H1 (cell line): ENCODE data around the gene MBD4. TPM values are rescaled to one million over a fixed set of nuclear protein-coding genes. Genes with fewer than 3 reads are reported as not detected.
"Not testable (repeated sequence)": the region's sequence is repeated elsewhere in the genome, so short reads cannot be mapped to it uniquely, and the experiment has no call there.

Source experiments
- CTCF ChIA-PET: fragments of 300-600 bp; sonication (Branson Sonifier 250); formaldehyde crosslinking; loops from one replicate; lab custom pipeline; 2021; ENCODE audit not compliant: partially characterized antibody; lab: Charles Lee
- POLR2A ChIA-PET: fragments of 300-600 bp; sonication (Branson Sonifier 250); formaldehyde crosslinking; loops from one replicate; lab custom pipeline; 2021; ENCODE audit warnings: inconsistent platforms; ENCODE audit not compliant: partially characterized antibody; lab: Charles Lee
- DNase-seq, 2 experiments: peaks; one replicate each; pipeline versions ENCODE4 v3.0.0 to v3.0.0-alpha.2; 2010 to 2022; ENCODE audit warnings: low spot score in 2 of 2, low read depth in 1 of 2, mixed read lengths in 1 of 2
- FAIRE-seq: peaks from 2 replicates; lab custom pipeline; 2011; peaks lifted over from hg19 to GRCh38; lab: Jason Lieb, UNC
- H2AFZ ChIP-seq: 2 replicates; pipeline ENCODE4 v1.8.1; 2012; ENCODE audit warnings: low read length, inconsistent platforms
- H2AK5ac ChIP-seq: 2 replicates; pipeline ENCODE4 v1.6.1; 2013; ENCODE audit warnings: low read depth, low read length
- H2BK120ac ChIP-seq: replicated peaks from 2 replicates; pipeline ENCODE3; 2013; ENCODE audit warnings: low read depth, low read length, inconsistent platforms
- H2BK12ac ChIP-seq: 2 replicates; pipeline ENCODE4 v1.6.1; 2013; ENCODE audit warnings: low read depth, low read length
- H2BK15ac ChIP-seq: 2 replicates; pipeline ENCODE4 v1.6.1; 2013; ENCODE audit warnings: low read length
- H2BK20ac ChIP-seq: 2 replicates; pipeline ENCODE4 v1.6.1; 2013; ENCODE audit warnings: low read length
- H2BK5ac ChIP-seq: 2 replicates; pipeline ENCODE4 v1.6.1; 2013; ENCODE audit warnings: low read depth, low read length
- H3K14ac ChIP-seq: 2 replicates; pipeline ENCODE4 v1.6.1; 2013; ENCODE audit warnings: inconsistent platforms; ENCODE audit not compliant: insufficient read length
- H3K18ac ChIP-seq: 2 replicates; pipeline ENCODE4 v1.6.1; 2013; ENCODE audit warnings: low read length; ENCODE audit errors: extremely low read depth
- H3K23ac ChIP-seq: 2 replicates; pipeline ENCODE4 v1.6.1; 2013; ENCODE audit warnings: inconsistent platforms; ENCODE audit not compliant: insufficient read length
- H3K23me2 ChIP-seq: 2 replicates; pipeline ENCODE4 v1.6.1; 2013; ENCODE audit warnings: low read depth, low read length
- H3K27ac ChIP-seq: 2 replicates; pipeline ENCODE4 v1.6.1; 2011; ENCODE audit warnings: low read depth, low read length, inconsistent platforms
- H3K27me3 ChIP-seq, 4 experiments: replicated peaks in 1 of 4; 1 replicate in 1 of 4; 2 replicates in 3 of 4; pipeline versions ENCODE4 v1.6.1 to v1.8.1; 2011 to 2013; ENCODE audit warnings: low read length in 3 of 4, mild to moderate bottlenecking in 3 of 4, inconsistent platforms in 2 of 4, mixed read lengths in 2 of 4, moderate library complexity in 1 of 4; ENCODE audit not compliant: control insufficient read depth in 3 of 4, insufficient read depth in 3 of 4; ENCODE audit errors: extremely low read depth in 1 of 4
- H3K36me3 ChIP-seq, 4 experiments: 2 replicates each; pipeline versions ENCODE4 v1.6.1 to v1.8.1; 2011 to 2013; ENCODE audit warnings: mild to moderate bottlenecking in 4 of 4, low read length in 3 of 4, moderate library complexity in 2 of 4, control low read depth in 1 of 4, inconsistent platforms in 1 of 4; ENCODE audit not compliant: insufficient read depth in 4 of 4, control insufficient read depth in 2 of 4
- H3K4ac ChIP-seq: replicated peaks from 2 replicates; pipeline ENCODE3; 2013; ENCODE audit warnings: low read length, low read depth, mixed read lengths, inconsistent platforms; ENCODE audit not compliant: insufficient read length
- H3K4me1 ChIP-seq, 4 experiments: replicated peaks in 1 of 4; 1 replicate in 1 of 4; 2 replicates in 3 of 4; pipeline versions ENCODE4 v1.6.1 to v1.8.1; 2011 to 2013; ENCODE audit warnings: low read length in 3 of 4, inconsistent platforms in 2 of 4, mixed read lengths in 1 of 4; ENCODE audit not compliant: insufficient read depth in 4 of 4, control insufficient read depth in 3 of 4
- H3K4me2 ChIP-seq, 2 experiments: 2 replicates each; pipeline versions ENCODE4 v1.6.1 to v1.8.1; 2011 to 2013; ENCODE audit warnings: low read depth in 2 of 2, low read length in 2 of 2, control low read depth in 1 of 2, inconsistent platforms in 1 of 2, mild to moderate bottlenecking in 1 of 2; ENCODE audit not compliant: insufficient read depth in 1 of 2
- H3K4me3 ChIP-seq, 4 experiments: fragments of 200-600, 300-600 bp in 1 of 4; sonication (generic), shearing (Covaris generic), sonication (Bioruptor Twin) in 1 of 4; 2 replicates each; pipeline versions ENCODE4 v1.5.1 to v1.8.1; 2011 to 2016; ENCODE audit warnings: low read length in 4 of 4, low read depth in 3 of 4, control low read depth in 2 of 4, inconsistent platforms in 2 of 4, mild to moderate bottlenecking in 2 of 4, mixed read lengths in 1 of 4, moderate library complexity in 1 of 4; ENCODE audit not compliant: insufficient read depth in 2 of 4; ENCODE audit errors: extremely low read depth in 1 of 4
- H3K56ac ChIP-seq: replicated peaks from 2 replicates; pipeline ENCODE3; 2013; ENCODE audit warnings: low read depth, mild to moderate bottlenecking, mixed read lengths, low read length, inconsistent platforms; ENCODE audit not compliant: insufficient read length
- H3K79me1 ChIP-seq: 2 replicates; pipeline ENCODE4 v1.6.1; 2013; ENCODE audit warnings: low read depth, low read length, control low read depth
- H3K79me2 ChIP-seq, 2 experiments: 2 replicates each; pipeline versions ENCODE4 v1.6.1 to v1.8.1; 2012 to 2013; ENCODE audit warnings: low read length in 2 of 2, mild to moderate bottlenecking in 2 of 2, inconsistent platforms in 1 of 2; ENCODE audit not compliant: insufficient read depth in 2 of 2, control insufficient read depth in 1 of 2
- H3K9ac ChIP-seq, 4 experiments: replicated peaks in 1 of 4; 1 replicate in 1 of 4; 2 replicates in 3 of 4; pipeline versions ENCODE4 v1.6.1 to v1.8.1; 2011 to 2013; ENCODE audit warnings: low read depth in 3 of 4, low read length in 3 of 4, control low read depth in 2 of 4, mild to moderate bottlenecking in 2 of 4, moderate library complexity in 2 of 4, inconsistent platforms in 1 of 4; ENCODE audit errors: extremely low read depth in 1 of 4
- H3K9me3 ChIP-seq, 2 experiments: 2 replicates each; pipeline versions ENCODE4 v1.6.1 to v1.8.1; 2012 to 2013; ENCODE audit warnings: mild to moderate bottlenecking in 2 of 2, moderate library complexity in 2 of 2, control low read depth in 1 of 2, inconsistent platforms in 1 of 2, low read depth in 1 of 2, low read length in 1 of 2, mixed read lengths in 1 of 2; ENCODE audit not compliant: insufficient read depth in 2 of 2
- H4K20me1 ChIP-seq, 2 experiments: replicated peaks in 1 of 2; 2 replicates each; pipeline versions ENCODE3 to v1.8.1; 2011 to 2013; ENCODE audit warnings: inconsistent platforms in 2 of 2, low read length in 2 of 2, mild to moderate bottlenecking in 1 of 2; ENCODE audit not compliant: insufficient read depth in 2 of 2, control insufficient read depth in 1 of 2
- H4K5ac ChIP-seq: 2 replicates; pipeline ENCODE4 v1.6.1; 2013; ENCODE audit warnings: low read length, low read depth, mixed read lengths, inconsistent platforms; ENCODE audit not compliant: insufficient read length
- H4K8ac ChIP-seq: 2 replicates; pipeline ENCODE4 v1.8.0; 2013; ENCODE audit warnings: mild to moderate bottlenecking, moderate library complexity, low read length, inconsistent platforms; ENCODE audit not compliant: insufficient read depth; ENCODE audit errors: extremely low read depth
- H4K91ac ChIP-seq: replicated peaks from 2 replicates; pipeline ENCODE3; 2013; ENCODE audit warnings: low read length, mixed read lengths, inconsistent platforms; ENCODE audit not compliant: insufficient read length
- TEAD4 ChIP-seq: IDR thresholded peaks from 2 replicates; pipeline ENCODE4 v1.6.1; 2012; ENCODE audit warnings: low read depth, low read length, inconsistent platforms, mixed read lengths
- WGBS, 2 experiments: shearing (Covaris generic) in 1 of 2; methylation state at CpG; one replicate each; pipeline versions ENCODE4 v1.1.6 to v1.1.7; 2013 to 2015; ENCODE audit warnings: low lambda C conversion rate in 2 of 2, mixed read lengths in 2 of 2, inconsistent platforms in 1 of 2, low coverage in 1 of 2, missing lambda C conversion rate in 1 of 2; ENCODE audit not compliant: insufficient replicate concordance in 2 of 2, insufficient coverage in 1 of 2, insufficient read length in 1 of 2; ENCODE audit errors: extremely low coverage in 1 of 2, missing lambda C conversion rate in 1 of 2; 5-methylcytosine and 5-hydroxymethylcytosine counted together
- polyA plus RNA-seq, 7 experiments: library from polyadenylated mRNA; depleted of rRNA in 3 of 7; stranded (reverse) in 5 of 7; unstranded in 2 of 7; fragments of >200 nt in 5 of 7; fragments of 200-250 nt in 2 of 7; gene quantifications; 1 replicate in 5 of 7; 2 replicates in 1 of 7; 4 replicates in 1 of 7; pipeline versions ENCODE4 v1.2.1 to v1.2.3, GENCODE V29; 2011 to 2013; ENCODE audit warnings: missing spikeins in 2 of 7, mixed read lengths in 2 of 7
- total RNA-seq: library from RNA; stranded (reverse); fragmentation: NEBNext Ultra II Directional; extraction: Animal tissue kit (Norgen Biotek cat#: 25700); gene quantifications from 2 replicates; pipeline ENCODE4 v1.2.1, GENCODE V29; 2021

Gene MBD4
- total and polyA plus RNA-seq, 2 of the 8 experiments (the other 6 are each of a cell fraction or from before 2014, with no cell fraction given): 11.2 to 35.8 TPM

- not testable (repeated sequence) for H3K9me3 ChIP-seq, H2BK120ac ChIP-seq, H4K5ac ChIP-seq, H4K8ac ChIP-seq, H3K27ac ChIP-seq, H2AFZ ChIP-seq, H3K79me1 ChIP-seq, H3K23me2 ChIP-seq, H2BK15ac ChIP-seq, H3K36me3 ChIP-seq, H3K9ac ChIP-seq, H4K91ac ChIP-seq, H3K4me3 ChIP-seq, H3K18ac ChIP-seq, H3K4me2 ChIP-seq, H3K79me2 ChIP-seq, H3K27me3 ChIP-seq, H3K23ac ChIP-seq, FAIRE-seq, H3K56ac ChIP-seq, H2BK20ac ChIP-seq, H4K20me1 ChIP-seq, DNase-seq, H3K14ac ChIP-seq, H3K4ac ChIP-seq, H2AK5ac ChIP-seq
- POLR2A ChIA-PET: interaction anchor here (1.0 kb wide), 1 partner anchor 99 kb away, joined by 3 read pairs; no protein-coding TSS in a partner anchor
- CTCF ChIA-PET: interaction anchor here (1.3 to 11.2 kb wide), 2 partner anchors 67 to 102 kb away, joined by 4 to 93 read pairs; no protein-coding TSS in a partner anchor
- WGBS, 2 experiments: 79% methylated on average over 2 of the region's 4 CpGs; no CpG with 5 or more reads in 1 of the 2 experiments
- Histone ChIP-seq H2BK12ac (0 out of 2 replicates have a peak overlapping the region, but pooled peaks have one; percentile 39), H2BK5ac (peak overlapping the region; percentile 27; the same call in 1 of the 2 replicates), H3K4me1 (peaks cover 5 to 17% (median 7%) of the 10 kb centered on the region in 4 experiments; a peak in 6 of 7 replicates)
- TF ChIP-seq TEAD4: peak; percentile 20; the same call in 1 of the 2 replicates
Observed at GRCh38 chr3:129487868-129488335, 48.2 kb upstream of the MBD4 start.
